Measurements from ENCODE around the gene AURKAIP1. TPM values are rescaled to one million over a fixed set of nuclear protein-coding genes. Genes with fewer than 3 reads are reported as not detected.
A peak's percentile ranks its signal among the peaks of the same experiment; 100 is the strongest.

AURKAIP1 gene
- total and polyA plus RNA-seq, 3 donors from 2014 or later, result 224 to 328 (median 313) TPM

- Histone ChIP-seq H3K9me3 (no peaks in the 10 kb centered on the region), H3K4me1 (peaks cover 56% of the 10 kb centered on the region), H3K4me3 (peak overlapping the region; percentile 56 to 69), H3K27me3 (no peaks in the 10 kb centered on the region), H3K36me3 (ENCODE audit: low read depth, missing control alignments) (no peaks in the 10 kb centered on the region), H3K27ac (peak overlapping the region; percentile 59 to 90)
- DNase-seq, result no peak
- WGBS, 2 donors, result 38 to 50% methylated on average over 15 to 25 of the region's 26 CpGs
- intact Hi-C loops (cut with DNase I; ENCODE audit: low total_unique reads), result no loop called here
- TF ChIP-seq POLR2A (IDR thresholded peaks at IDR 0.05) (no peak), CTCF (IDR thresholded peaks at IDR 0.05) (no peak)
Measured at GRCh38 chr1:1356796-1357401, 18.1 kb downstream of the AURKAIP1 start.

GRCh38 chr1:1356166-1356795 lies 18.7 kb downstream of the AURKAIP1 start:
- H3K4me3 ChIP-seq, result peak overlapping the region; percentile 56 to 69
- no peaks in the 10 kb centered on the region for H3K27me3 ChIP-seq
- no peaks in the 10 kb centered on the region for H3K9me3 ChIP-seq
- no peak for DNase-seq
- TF ChIP-seq CTCF (IDR thresholded peaks at IDR 0.05) (no peak), POLR2A (IDR thresholded peaks at IDR 0.05) (no peak)
- no peaks in the 10 kb centered on the region for H3K36me3 ChIP-seq (ENCODE audit: low read depth, missing control alignments)
- peaks cover 58% of the 10 kb centered on the region for H3K4me1 ChIP-seq
- H3K27ac ChIP-seq, result peak overlapping the region; percentile 59 to 90
- intact Hi-C loops (cut with DNase I; ENCODE audit: low total_unique reads), result no loop called here
- WGBS, 2 donors, result 19 to 32% methylated on average over 5 to 7 of the region's 8 CpGs

- Histone ChIP-seq H3K9me3 (no peaks in the 10 kb centered on the region), H3K4me1 (peaks cover 54% of the 10 kb centered on the region), H3K27me3 (no peaks in the 10 kb centered on the region), H3K4me3 (peak overlapping the region; percentile 44 to 45), H3K36me3 (ENCODE audit: low read depth, missing control alignments) (no peaks in the 10 kb centered on the region), H3K27ac (peak overlapping the region in 1 of 2 donors; percentile 64)
- no peak for TF ChIP-seq POLR2A (IDR thresholded peaks at IDR 0.05)
- TF ChIP-seq CTCF (IDR thresholded peaks at IDR 0.05), result no peak
- intact Hi-C loops (cut with DNase I; ENCODE audit: low total_unique reads), result no loop called here
- WGBS, 2 donors, result 0% methylated on average over 5 of the region's 52 CpGs; no CpG with 5 or more reads in 1 of the 2 donors
- DNase-seq, result peak; percentile 71
Measured at GRCh38 chr1:1355416-1355815, 19.6 kb downstream of the AURKAIP1 start.

GRCh38 chr1:1354271-1355247 lies 20.4 kb downstream of the AURKAIP1 start:
- TF ChIP-seq POLR2A (IDR thresholded peaks at IDR 0.05), result no peak
- TF ChIP-seq CTCF (IDR thresholded peaks at IDR 0.05), result no peak
- H3K27ac ChIP-seq, result peak overlapping the region in 1 of 2 donors; percentile 64
- peak overlapping the region; percentile 44 to 45 for H3K4me3 ChIP-seq
- no peaks in the 10 kb centered on the region for H3K27me3 ChIP-seq
- no peaks in the 10 kb centered on the region for H3K9me3 ChIP-seq
- no peak for DNase-seq
- H3K4me1 ChIP-seq, result peaks cover 47% of the 10 kb centered on the region
- no peaks in the 10 kb centered on the region for H3K36me3 ChIP-seq (ENCODE audit: low read depth, missing control alignments)
- intact Hi-C loops (cut with DNase I; ENCODE audit: low total_unique reads), result no loop called here
- 41 to 42% methylated on average over 21 to 46 of the region's 116 CpGs for WGBS, 2 donors

Measured in testis (tissue), 3 donors.